Sigmoid colon (tissue), 7 donors: ENCODE measurements around the gene PTMA. TPM values are rescaled to one million over a fixed set of nuclear protein-coding genes. Genes with fewer than 3 reads are reported as not detected.

Experiments
- DNase-seq: peaks from one replicate; pipeline ENCODE4 v3.0.0-alpha.2; 2019
- H3K27ac ChIP-seq, 4 donors: fragments of 200-600 bp; sonication (generic); one replicate each; pipeline ENCODE4 v1.5.1; 2016 to 2019; ENCODE audit warnings: mild to moderate bottlenecking in 1 of 4
- H3K27me3 ChIP-seq, 3 donors: fragments of 200-600 bp; sonication (generic); one replicate each; pipeline ENCODE4 v1.5.1; 2019; ENCODE audit warnings: mild to moderate bottlenecking in 1 of 3
- H3K36me3 ChIP-seq, 4 donors: fragments of 200-600 bp; sonication (generic); one replicate each; pipeline ENCODE4 v1.5.1; 2016 to 2019
- H3K4me1 ChIP-seq, 4 donors: fragments of 200-600 bp; sonication (generic); one replicate each; pipeline ENCODE4 v1.5.1; 2017 to 2019
- H3K4me3 ChIP-seq, 4 donors: fragments of 200-600 bp; sonication (generic); one replicate each; pipeline ENCODE4 v1.5.1; 2017 to 2019; ENCODE audit warnings: mild to moderate bottlenecking in 2 of 4, moderate library complexity in 1 of 4
- H3K9me3 ChIP-seq, 4 donors: fragments of 200-600 bp in 3 of 4; sonication (generic) in 3 of 4; one replicate each; pipeline versions ENCODE4 v1.5.1 to v1.6.1; 2013 to 2019
- EP300 ChIP-seq, 4 donors: sonication (generic); formaldehyde crosslinking; IDR thresholded peaks; one replicate each; pipeline ENCODE4 v1.6.1; 2017; ENCODE audit warnings: antibody characterized with exemption in 4 of 4
- POLR2A ChIP-seq, 2 donors: fragments of 450-650 bp; IDR thresholded peaks; one replicate each; pipeline ENCODE4 v1.6.1; 2016; ENCODE audit warnings: antibody characterized with exemption in 2 of 2, mild to moderate bottlenecking in 2 of 2, moderate library complexity in 2 of 2
- POLR2AphosphoS5 ChIP-seq, 4 donors: sonication (generic); formaldehyde crosslinking; IDR thresholded peaks; one replicate each; pipeline ENCODE4 v1.6.1; 2017; ENCODE audit warnings: antibody characterized with exemption in 4 of 4
- WGBS, 2 donors: extraction: QIAGEN DNeasy Blood & Tissue Kit; methylation state at CpG; one replicate each; pipeline ENCODE4 v1.1.7; 2013; 5-methylcytosine and 5-hydroxymethylcytosine counted together
- intact Hi-C: fragments of 100-400 bp; cut with DNase I; formaldehyde crosslinking; loops from one replicate; pipeline ENCODE4 v1.15.1; 2023
- polyA plus RNA-seq, 3 donors: library from polyadenylated mRNA; stranded (reverse); fragments of 200-250 nt; gene quantifications; one replicate each; pipeline ENCODE4 v1.2.3, GENCODE V29; 2013
- total RNA-seq, 4 donors: library from RNA; depleted of rRNA; stranded (reverse); fragments of >200 nt; gene quantifications; one replicate each; pipeline ENCODE4 v1.1.0, GENCODE V29; 2016
- TF ChIP-seq, protein P1 (sequence below), 4 experiments: fragments of 450-650 bp in 3 of 4; fragments of 200-600 bp in 1 of 4; IDR thresholded peaks; one replicate each; pipeline ENCODE4 v1.5.1; 2016 to 2019; ENCODE audit warnings: antibody characterized with exemption in 4 of 4, mild to moderate bottlenecking in 3 of 4, moderate library complexity in 2 of 4
- donor health status: healthy with polysubstance abuse.
- donor health status: Bipolar disorder and iron deficiency.
- donor health status: healthy.

PTMA gene
- total and polyA plus RNA-seq, 7 donors, result 807 to 2,683 (median 1,142) TPM

DNA sequence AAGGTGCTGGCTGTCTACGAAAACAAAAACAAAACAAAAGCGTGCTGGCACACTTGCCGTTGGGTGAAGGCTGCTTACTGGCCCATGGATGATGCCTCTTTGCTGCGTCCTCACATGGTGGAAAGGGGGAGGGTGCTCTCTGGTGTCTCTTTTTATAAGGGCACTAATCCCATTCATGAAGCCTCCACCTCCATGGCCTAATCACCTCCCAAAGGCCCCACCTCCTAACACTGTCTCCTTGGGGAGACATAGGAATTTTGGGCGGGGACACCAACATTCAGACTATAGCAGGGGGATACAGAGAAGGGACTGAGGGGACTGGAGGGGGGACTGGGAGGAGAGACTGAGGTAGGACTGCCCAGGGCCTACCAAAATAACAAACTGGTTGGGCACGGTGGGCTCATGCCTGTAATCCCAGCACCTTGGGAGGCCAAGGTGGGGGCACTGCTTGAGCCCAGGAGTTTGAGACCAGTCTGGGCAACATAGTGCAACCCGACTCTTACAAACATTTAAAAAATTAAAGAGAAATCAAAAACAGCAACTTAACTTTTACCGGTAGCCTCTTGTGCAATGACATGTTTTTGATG lies 14.5 kb downstream of the PTMA start:
- Histone ChIP-seq H3K4me1 (no peaks in the 10 kb centered on the region), H3K36me3 (no peaks in the 10 kb centered on the region), H3K4me3 (no peak overlapping the region), H3K27me3 (no peaks in the 10 kb centered on the region), H3K9me3 (no peaks in the 10 kb centered on the region), H3K27ac (no peak overlapping the region)
- intact Hi-C loops, result no loop called here
- 91 to 96% methylated on average over 8 of the region's 8 CpGs for WGBS, 2 donors
- no peak for TF ChIP-seq POLR2A (IDR thresholded peaks at IDR 0.05)
- no peak for TF ChIP-seq EP300 (IDR thresholded peaks at IDR 0.05)
- no peak for TF ChIP-seq POLR2AphosphoS5 (IDR thresholded peaks at IDR 0.05)
- peak; percentile 50 for DNase-seq

- no peaks in the 10 kb centered on the region for H3K27me3 ChIP-seq
- no peaks in the 10 kb centered on the region for H3K9me3 ChIP-seq
- DNase-seq, result peak; percentile 52
- H3K4me1 ChIP-seq, result no peaks in the 10 kb centered on the region
- H3K4me3 ChIP-seq, result no peak overlapping the region
- intact Hi-C loops, result no loop called here
- 93 to 95% methylated on average over 10 of the region's 10 CpGs for WGBS, 2 donors
- no peak overlapping the region for H3K27ac ChIP-seq
- H3K36me3 ChIP-seq, result peaks cover 0 to 5% (median 0%) of the 10 kb centered on the region in 4 donors
- no peak for TF ChIP-seq EP300 (IDR thresholded peaks at IDR 0.05)
- no peak for TF ChIP-seq POLR2A (IDR thresholded peaks at IDR 0.05)
- TF ChIP-seq POLR2AphosphoS5 (IDR thresholded peaks at IDR 0.05), result no peak
- TF ChIP-seq, protein P1, sequence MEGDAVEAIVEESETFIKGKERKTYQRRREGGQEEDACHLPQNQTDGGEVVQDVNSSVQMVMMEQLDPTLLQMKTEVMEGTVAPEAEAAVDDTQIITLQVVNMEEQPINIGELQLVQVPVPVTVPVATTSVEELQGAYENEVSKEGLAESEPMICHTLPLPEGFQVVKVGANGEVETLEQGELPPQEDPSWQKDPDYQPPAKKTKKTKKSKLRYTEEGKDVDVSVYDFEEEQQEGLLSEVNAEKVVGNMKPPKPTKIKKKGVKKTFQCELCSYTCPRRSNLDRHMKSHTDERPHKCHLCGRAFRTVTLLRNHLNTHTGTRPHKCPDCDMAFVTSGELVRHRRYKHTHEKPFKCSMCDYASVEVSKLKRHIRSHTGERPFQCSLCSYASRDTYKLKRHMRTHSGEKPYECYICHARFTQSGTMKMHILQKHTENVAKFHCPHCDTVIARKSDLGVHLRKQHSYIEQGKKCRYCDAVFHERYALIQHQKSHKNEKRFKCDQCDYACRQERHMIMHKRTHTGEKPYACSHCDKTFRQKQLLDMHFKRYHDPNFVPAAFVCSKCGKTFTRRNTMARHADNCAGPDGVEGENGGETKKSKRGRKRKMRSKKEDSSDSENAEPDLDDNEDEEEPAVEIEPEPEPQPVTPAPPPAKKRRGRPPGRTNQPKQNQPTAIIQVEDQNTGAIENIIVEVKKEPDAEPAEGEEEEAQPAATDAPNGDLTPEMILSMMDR (IDR thresholded peaks at IDR 0.05), result no peak
These were observed 17.2 kb downstream of the PTMA start for GRCh38 chr2:231725476-231725875.

- Histone ChIP-seq H3K9me3 (no peaks in the 10 kb centered on the region), H3K27me3 (no peaks in the 10 kb centered on the region)
- WGBS, 2 donors, result 86 to 87% methylated on average over 8 of the region's 8 CpGs
These were observed 18.0 kb downstream of the PTMA start for GRCh38 chr2:231726276-231726675.

GRCh38 chr2:231727621-231728020 lies 19.3 kb downstream of the PTMA start:
- H3K4me1 ChIP-seq, result no peaks in the 10 kb centered on the region
- intact Hi-C loops, result no loop called here
- TF ChIP-seq, protein P1 (IDR thresholded peaks at IDR 0.05), result no peak
- TF ChIP-seq POLR2AphosphoS5 (IDR thresholded peaks at IDR 0.05) (no peak), POLR2A (IDR thresholded peaks at IDR 0.05) (no peak), EP300 (IDR thresholded peaks at IDR 0.05) (no peak)
- peaks cover 0 to 21% (median 2%) of the 10 kb centered on the region in 4 donors for H3K36me3 ChIP-seq
- no peaks in the 10 kb centered on the region for H3K9me3 ChIP-seq
- H3K4me3 ChIP-seq, result no peak overlapping the region
- no peak overlapping the region for H3K27ac ChIP-seq
- DNase-seq, result peak; percentile 28
- WGBS, 2 donors, result 68 to 78% methylated on average over 4 of the region's 4 CpGs
- no peaks in the 10 kb centered on the region for H3K27me3 ChIP-seq

More at GRCh38 chr2:231726276-231726675, 18.0 kb downstream of the PTMA start:
- intact Hi-C loops, result no loop called here
- Histone ChIP-seq H3K4me3 (no peak overlapping the region), H3K4me1 (no peaks in the 10 kb centered on the region), H3K36me3 (peaks cover 0 to 10% (median 0%) of the 10 kb centered on the region in 4 donors), H3K27ac (no peak overlapping the region)
- TF ChIP-seq POLR2A (IDR thresholded peaks at IDR 0.05) (no peak), EP300 (IDR thresholded peaks at IDR 0.05) (no peak)
- TF ChIP-seq, protein P1 (IDR thresholded peaks at IDR 0.05), result no peak
- peak; percentile 54 for DNase-seq

DNA sequence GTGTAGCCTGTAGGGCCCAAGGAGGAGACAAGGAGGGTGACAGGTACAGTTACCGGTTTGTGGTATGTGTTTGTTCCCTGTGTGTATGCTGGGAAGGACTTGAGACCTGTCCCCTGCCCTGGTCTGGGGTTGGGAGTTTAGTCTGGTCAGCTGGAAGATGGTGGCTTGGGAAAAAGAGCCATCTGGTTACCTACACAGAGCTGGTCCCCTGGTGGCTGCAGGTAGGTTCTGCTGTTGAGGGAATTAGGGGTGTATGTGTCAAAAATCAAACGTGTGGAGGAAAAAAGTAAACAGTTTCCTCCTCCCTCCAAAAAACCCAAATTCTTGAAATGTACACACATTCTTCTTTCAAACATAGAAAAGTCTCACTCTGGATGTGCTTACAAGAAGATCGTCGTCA lies 24.3 kb downstream of the PTMA start:
- Histone ChIP-seq H3K4me1 (no peaks in the 10 kb centered on the region), H3K36me3 (peaks cover 0 to 59% (median 15%) of the 10 kb centered on the region in 4 donors), H3K27me3 (no peaks in the 10 kb centered on the region), H3K9me3 (no peaks in the 10 kb centered on the region), H3K4me3 (no peak overlapping the region), H3K27ac (no peak overlapping the region)
- peak; percentile 29 for DNase-seq
- no peak for TF ChIP-seq POLR2A (IDR thresholded peaks at IDR 0.05)
- intact Hi-C loops, result no loop called here
- 81 to 84% methylated on average over 4 of the region's 4 CpGs for WGBS, 2 donors

- peaks cover 0 to 44% (median 14%) of the 10 kb centered on the region in 4 donors for H3K36me3 ChIP-seq
- intact Hi-C loops, result no loop called here
- 95 to 96% methylated on average over 7 of the region's 7 CpGs for WGBS, 2 donors
- no peaks in the 10 kb centered on the region for H3K9me3 ChIP-seq
- DNase-seq, result no peak
- no peak for TF ChIP-seq EP300 (IDR thresholded peaks at IDR 0.05)
- TF ChIP-seq, protein P1 (IDR thresholded peaks at IDR 0.05), result no peak
- no peak overlapping the region for H3K4me3 ChIP-seq
- H3K27ac ChIP-seq, result no peak overlapping the region
- H3K27me3 ChIP-seq, result no peaks in the 10 kb centered on the region
- no peaks in the 10 kb centered on the region for H3K4me1 ChIP-seq
These were observed 29.4 kb downstream of the PTMA start for GRCh38 chr2:231737761-231738160.
